HG02763 (cell line): ENCODE data around the gene SMARCA2.

Source experiments
- ATAC-seq: cut with Tn5 transposase; IDR thresholded peaks from one replicate; pipeline ENCODE4 v1.9.1; 2021; ENCODE audit warnings: mild to moderate bottlenecking, moderate library complexity; ENCODE audit not compliant: unreplicated experiment

The SMARCA2 gene

GRCh38 chr9:2164268-2164667 lies 149.1 kb downstream of the SMARCA2 start:
- no peak for ATAC-seq

GRCh38 chr9:2166203-2166602 lies 151.1 kb downstream of the SMARCA2 start:
- ATAC-seq = no peak

GRCh38 chr9:2169035-2169434 lies 153.9 kb downstream of the SMARCA2 start:
- no peak for ATAC-seq

GRCh38 chr9:2170722-2171121 lies 155.6 kb downstream of the SMARCA2 start:
- ATAC-seq = no peak

GRCh38 chr9:2173170-2173569 lies 158.0 kb downstream of the SMARCA2 start:
- no peak for ATAC-seq

GRCh38 chr9:2173861-2174260 lies 158.7 kb downstream of the SMARCA2 start:
- no peak for ATAC-seq

GRCh38 chr9:2174306-2174705 lies 159.2 kb downstream of the SMARCA2 start:
- no peak for ATAC-seq

GRCh38 chr9:2174911-2175310 lies 159.8 kb downstream of the SMARCA2 start:
- ATAC-seq = no peak

- no peak for ATAC-seq
Observed at GRCh38 chr9:2177121-2177520, 162.0 kb downstream of the SMARCA2 start.

GRCh38 chr9:2178034-2178734 lies 163.0 kb downstream of the SMARCA2 start:
- ATAC-seq = no peak

GRCh38 chr9:2179567-2179966 lies 164.4 kb downstream of the SMARCA2 start:
- no peak for ATAC-seq

- ATAC-seq = no peak
Observed at GRCh38 chr9:2180154-2180553, 165.0 kb downstream of the SMARCA2 start.

GRCh38 chr9:2180704-2181103 lies 165.6 kb downstream of the SMARCA2 start:
- ATAC-seq = no peak

GRCh38 chr9:2181792-2182191 lies 166.6 kb downstream of the SMARCA2 start:
- ATAC-seq = no peak

GRCh38 chr9:2190939-2191608 lies 175.9 kb downstream of the SMARCA2 start:
- no peak for ATAC-seq

- ATAC-seq = no peak
Observed at GRCh38 chr9:2191609-2191972, 176.4 kb downstream of the SMARCA2 start.

GRCh38 chr9:2192356-2192979 lies 177.3 kb downstream of the SMARCA2 start:
- no peak for ATAC-seq

- no peak for ATAC-seq
Observed at GRCh38 chr9:2193552-2193951, 178.4 kb downstream of the SMARCA2 start.

- ATAC-seq = no peak
Observed at GRCh38 chr9:2195211-2195610, 180.1 kb downstream of the SMARCA2 start.

- no peak for ATAC-seq
Observed at GRCh38 chr9:2196757-2197156, 181.6 kb downstream of the SMARCA2 start.

- ATAC-seq = no peak
Observed at GRCh38 chr9:2198956-2199635, 183.9 kb downstream of the SMARCA2 start.
